Measurements from ENCODE around the gene PFDN4. TPM values are rescaled to one million over a fixed set of nuclear protein-coding genes. Genes with fewer than 3 reads are reported as not detected.

Gene PFDN4
- total and polyA plus RNA-seq, 2 of the 13 experiments (the other 11 are each of a cell fraction or from before 2014, with no cell fraction given) = 59.8 to 227 TPM

DNA sequence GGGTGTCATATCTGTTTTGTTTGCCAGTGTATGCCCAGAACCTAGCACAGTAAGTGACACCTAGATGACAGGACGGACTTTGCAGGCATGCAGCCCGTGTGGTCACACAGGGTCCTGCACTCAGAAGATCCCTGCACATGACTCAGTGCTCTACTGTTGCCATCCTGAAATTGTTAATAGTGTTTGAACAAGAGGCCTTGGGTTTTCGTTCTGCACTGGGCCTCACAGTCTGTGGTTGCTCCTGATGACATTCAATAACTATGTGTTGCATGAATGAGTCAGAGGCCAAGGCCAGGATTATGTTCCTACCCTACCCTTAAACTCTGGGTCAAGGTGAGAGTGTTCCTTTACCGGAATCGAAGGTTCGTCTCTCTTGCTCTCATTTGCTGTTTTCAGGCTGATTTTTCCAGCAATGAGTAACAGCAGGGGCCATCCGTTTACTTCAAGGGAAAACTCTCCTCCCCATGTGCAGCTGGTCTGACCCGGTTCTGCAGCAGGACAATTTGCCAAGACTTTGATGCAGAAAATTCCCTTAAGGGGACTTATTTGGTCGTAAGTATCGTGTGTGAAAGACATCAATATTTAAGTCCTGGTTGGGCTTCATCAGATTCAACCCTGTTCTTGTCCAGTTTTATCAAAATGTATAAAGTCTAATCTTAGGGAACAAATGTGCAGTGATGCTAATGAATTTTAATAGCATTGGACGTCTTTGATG is 13.0 kb upstream of the PFDN4 start (continued):
- TF ChIP-seq, protein P1, sequence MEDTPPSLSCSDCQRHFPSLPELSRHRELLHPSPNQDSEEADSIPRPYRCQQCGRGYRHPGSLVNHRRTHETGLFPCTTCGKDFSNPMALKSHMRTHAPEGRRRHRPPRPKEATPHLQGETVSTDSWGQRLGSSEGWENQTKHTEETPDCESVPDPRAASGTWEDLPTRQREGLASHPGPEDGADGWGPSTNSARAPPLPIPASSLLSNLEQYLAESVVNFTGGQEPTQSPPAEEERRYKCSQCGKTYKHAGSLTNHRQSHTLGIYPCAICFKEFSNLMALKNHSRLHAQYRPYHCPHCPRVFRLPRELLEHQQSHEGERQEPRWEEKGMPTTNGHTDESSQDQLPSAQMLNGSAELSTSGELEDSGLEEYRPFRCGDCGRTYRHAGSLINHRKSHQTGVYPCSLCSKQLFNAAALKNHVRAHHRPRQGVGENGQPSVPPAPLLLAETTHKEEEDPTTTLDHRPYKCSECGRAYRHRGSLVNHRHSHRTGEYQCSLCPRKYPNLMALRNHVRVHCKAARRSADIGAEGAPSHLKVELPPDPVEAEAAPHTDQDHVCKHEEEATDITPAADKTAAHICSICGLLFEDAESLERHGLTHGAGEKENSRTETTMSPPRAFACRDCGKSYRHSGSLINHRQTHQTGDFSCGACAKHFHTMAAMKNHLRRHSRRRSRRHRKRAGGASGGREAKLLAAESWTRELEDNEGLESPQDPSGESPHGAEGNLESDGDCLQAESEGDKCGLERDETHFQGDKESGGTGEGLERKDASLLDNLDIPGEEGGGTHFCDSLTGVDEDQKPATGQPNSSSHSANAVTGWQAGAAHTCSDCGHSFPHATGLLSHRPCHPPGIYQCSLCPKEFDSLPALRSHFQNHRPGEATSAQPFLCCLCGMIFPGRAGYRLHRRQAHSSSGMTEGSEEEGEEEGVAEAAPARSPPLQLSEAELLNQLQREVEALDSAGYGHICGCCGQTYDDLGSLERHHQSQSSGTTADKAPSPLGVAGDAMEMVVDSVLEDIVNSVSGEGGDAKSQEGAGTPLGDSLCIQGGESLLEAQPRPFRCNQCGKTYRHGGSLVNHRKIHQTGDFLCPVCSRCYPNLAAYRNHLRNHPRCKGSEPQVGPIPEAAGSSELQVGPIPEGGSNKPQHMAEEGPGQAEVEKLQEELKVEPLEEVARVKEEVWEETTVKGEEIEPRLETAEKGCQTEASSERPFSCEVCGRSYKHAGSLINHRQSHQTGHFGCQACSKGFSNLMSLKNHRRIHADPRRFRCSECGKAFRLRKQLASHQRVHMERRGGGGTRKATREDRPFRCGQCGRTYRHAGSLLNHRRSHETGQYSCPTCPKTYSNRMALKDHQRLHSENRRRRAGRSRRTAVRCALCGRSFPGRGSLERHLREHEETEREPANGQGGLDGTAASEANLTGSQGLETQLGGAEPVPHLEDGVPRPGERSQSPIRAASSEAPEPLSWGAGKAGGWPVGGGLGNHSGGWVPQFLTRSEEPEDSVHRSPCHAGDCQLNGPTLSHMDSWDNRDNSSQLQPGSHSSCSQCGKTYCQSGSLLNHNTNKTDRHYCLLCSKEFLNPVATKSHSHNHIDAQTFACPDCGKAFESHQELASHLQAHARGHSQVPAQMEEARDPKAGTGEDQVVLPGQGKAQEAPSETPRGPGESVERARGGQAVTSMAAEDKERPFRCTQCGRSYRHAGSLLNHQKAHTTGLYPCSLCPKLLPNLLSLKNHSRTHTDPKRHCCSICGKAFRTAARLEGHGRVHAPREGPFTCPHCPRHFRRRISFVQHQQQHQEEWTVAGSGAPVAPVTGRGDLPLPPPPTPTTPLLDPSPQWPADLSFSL (CRISPR knock-in tag; IDR thresholded peaks at IDR 0.05) = peak; percentile 47
- TF ChIP-seq, protein P2, sequence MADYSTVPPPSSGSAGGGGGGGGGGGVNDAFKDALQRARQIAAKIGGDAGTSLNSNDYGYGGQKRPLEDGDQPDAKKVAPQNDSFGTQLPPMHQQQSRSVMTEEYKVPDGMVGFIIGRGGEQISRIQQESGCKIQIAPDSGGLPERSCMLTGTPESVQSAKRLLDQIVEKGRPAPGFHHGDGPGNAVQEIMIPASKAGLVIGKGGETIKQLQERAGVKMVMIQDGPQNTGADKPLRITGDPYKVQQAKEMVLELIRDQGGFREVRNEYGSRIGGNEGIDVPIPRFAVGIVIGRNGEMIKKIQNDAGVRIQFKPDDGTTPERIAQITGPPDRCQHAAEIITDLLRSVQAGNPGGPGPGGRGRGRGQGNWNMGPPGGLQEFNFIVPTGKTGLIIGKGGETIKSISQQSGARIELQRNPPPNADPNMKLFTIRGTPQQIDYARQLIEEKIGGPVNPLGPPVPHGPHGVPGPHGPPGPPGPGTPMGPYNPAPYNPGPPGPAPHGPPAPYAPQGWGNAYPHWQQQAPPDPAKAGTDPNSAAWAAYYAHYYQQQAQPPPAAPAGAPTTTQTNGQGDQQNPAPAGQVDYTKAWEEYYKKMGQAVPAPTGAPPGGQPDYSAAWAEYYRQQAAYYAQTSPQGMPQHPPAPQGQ (CRISPR knock-in tag; IDR thresholded peaks at IDR 0.05; ENCODE audit: borderline replicate concordance) = peak; percentile 96; the same call in 1 of the 2 replicates
- peak; percentile 99 for TF ChIP-seq SMAD3 (CRISPR knock-in tag; IDR thresholded peaks at IDR 0.05)
- TF ChIP-seq CBX5 (CRISPR knock-in tag; IDR thresholded peaks at IDR 0.05; ENCODE audit: borderline replicate concordance) = peak; percentile 99
- TF ChIP-seq ZNF496 (CRISPR knock-in tag; IDR thresholded peaks at IDR 0.05; ENCODE audit: insufficient replicate concordance) = no peak
- TF ChIP-seq DNMT1 (CRISPR knock-in tag; IDR thresholded peaks at IDR 0.05) = no peak; the same call in none of the 2 replicates
- 0 out of 2 replicates have a peak, but pooled peaks have one; percentile 30 for TF ChIP-seq ZNF180 (CRISPR knock-in tag; IDR thresholded peaks at IDR 0.05; ENCODE audit: borderline replicate concordance, low read depth)
- TF ChIP-seq, protein P3, sequence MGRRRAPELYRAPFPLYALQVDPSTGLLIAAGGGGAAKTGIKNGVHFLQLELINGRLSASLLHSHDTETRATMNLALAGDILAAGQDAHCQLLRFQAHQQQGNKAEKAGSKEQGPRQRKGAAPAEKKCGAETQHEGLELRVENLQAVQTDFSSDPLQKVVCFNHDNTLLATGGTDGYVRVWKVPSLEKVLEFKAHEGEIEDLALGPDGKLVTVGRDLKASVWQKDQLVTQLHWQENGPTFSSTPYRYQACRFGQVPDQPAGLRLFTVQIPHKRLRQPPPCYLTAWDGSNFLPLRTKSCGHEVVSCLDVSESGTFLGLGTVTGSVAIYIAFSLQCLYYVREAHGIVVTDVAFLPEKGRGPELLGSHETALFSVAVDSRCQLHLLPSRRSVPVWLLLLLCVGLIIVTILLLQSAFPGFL (CRISPR knock-in tag; IDR thresholded peaks at IDR 0.05) = no peak
- peak; percentile 91 for TF ChIP-seq PPARG (CRISPR knock-in tag; conservative IDR thresholded peaks at IDR 0.05)
- no peak for TF ChIP-seq ZFP82 (CRISPR knock-in tag; IDR thresholded peaks at IDR 0.05; ENCODE audit: borderline replicate concordance)
- peak; percentile 83; the same call in 1 of the 2 replicates for TF ChIP-seq ZNF670 (CRISPR knock-in tag; IDR thresholded peaks at IDR 0.05; ENCODE audit: borderline replicate concordance)
- TF ChIP-seq ZNF20 (CRISPR knock-in tag; IDR thresholded peaks at IDR 0.05) = no peak
- TF ChIP-seq NR2F1 (CRISPR knock-in tag; IDR thresholded peaks at IDR 0.05) = peak; percentile 100
- TF ChIP-seq, protein P4, sequence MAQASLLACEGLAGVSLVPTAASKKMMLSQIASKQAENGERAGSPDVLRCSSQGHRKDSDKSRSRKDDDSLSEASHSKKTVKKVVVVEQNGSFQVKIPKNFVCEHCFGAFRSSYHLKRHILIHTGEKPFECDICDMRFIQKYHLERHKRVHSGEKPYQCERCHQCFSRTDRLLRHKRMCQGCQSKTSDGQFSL (CRISPR knock-in tag; IDR thresholded peaks at IDR 0.05) = no peak
- 0 out of 2 replicates have a peak, but pooled peaks have one; percentile 89 for TF ChIP-seq ZNF720 (CRISPR knock-in tag; IDR thresholded peaks at IDR 0.05)
- TF ChIP-seq ZNF335 (CRISPR knock-in tag; IDR thresholded peaks at IDR 0.05) = peak; percentile 92; the same call in 1 of the 2 replicates
- TF ChIP-seq U2AF2 (IDR thresholded peaks at IDR 0.05; ENCODE audit: low read depth, low read length) = no peak
- TF ChIP-seq ZNF724P (CRISPR knock-in tag; IDR thresholded peaks at IDR 0.05; ENCODE audit: borderline replicate concordance) = peak; percentile 89
- TF ChIP-seq SP2 (CRISPR knock-in tag; IDR thresholded peaks at IDR 0.05) = no peak
- peak; percentile 58; the same call in 1 of the 2 replicates for TF ChIP-seq ZNF143 (CRISPR knock-in tag; IDR thresholded peaks at IDR 0.05)
